Left renal pelvis (tissue), 4 donors: ENCODE measurements around the gene TELO2. TPM values are rescaled to one million over a fixed set of nuclear protein-coding genes. Genes with fewer than 3 reads are reported as not detected.

Source experiments
- DNase-seq, 4 donors: peaks; one replicate each; pipeline ENCODE4 v3.0.0-alpha.2; 2013; ENCODE audit warnings: low read depth in 4 of 4, low spot score in 3 of 4
- polyA plus RNA-seq, 4 donors: library from polyadenylated mRNA; unstranded; fragments of 120-200 nt; gene quantifications; one replicate each; pipeline ENCODE4 v1.2.1, GENCODE V29; 2013; ENCODE audit not compliant: insufficient read length in 4 of 4

The TELO2 gene
- polyA plus RNA-seq = 10 to 100 TPM; 23.3 to 51.8 (median 29.3) TPM

- DNase-seq = peak; percentile 57 to 73 (median 66)
Measured at GRCh38 chr16:1492923-1493745, at the start of gene TELO2. TSS of gene TELO2 (plus strand) at chr16:1493360. CDS start at chr16:1494282, 922 bp downstream.

DNA sequence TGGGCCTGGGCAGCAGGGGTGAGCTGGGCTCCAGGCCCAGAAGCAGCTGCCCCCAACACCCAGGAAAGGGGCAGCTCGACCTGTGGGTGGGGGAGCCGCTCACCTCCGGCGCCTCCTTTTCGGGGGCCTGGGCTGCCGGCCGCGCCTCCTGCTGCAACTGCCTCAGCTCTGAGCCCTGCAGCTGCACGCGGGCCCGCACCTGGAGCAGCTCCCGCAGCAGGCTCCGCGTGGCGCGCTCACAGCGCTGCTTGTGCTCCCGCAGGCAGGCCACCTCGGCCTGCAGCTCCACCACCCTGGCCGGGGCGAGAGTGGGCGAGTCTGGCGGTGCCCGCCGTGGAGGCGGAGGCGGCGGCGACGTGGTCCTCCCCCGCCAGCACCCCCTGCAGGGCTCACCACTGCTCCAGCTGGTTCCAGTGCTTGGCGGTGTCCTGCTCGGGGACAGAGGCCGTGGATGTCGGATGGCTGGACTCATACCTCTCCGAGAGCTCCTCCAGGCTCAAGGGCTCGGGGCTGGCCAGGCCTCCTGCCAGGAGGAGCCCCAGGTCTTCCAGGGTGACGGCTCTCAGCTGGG lies 49.7 kb upstream of the TELO2 start:
- no peak for DNase-seq

- no peak for DNase-seq
Measured at GRCh38 chr16:1443980-1444729, 49.0 kb upstream of the TELO2 start, which contains the start of gene CCDC154. TSS of gene CCDC154 (minus strand) at chr16:1444556. CDS start at chr16:1444322, 234 bp downstream.

- DNase-seq = no peak
Measured at GRCh38 chr16:1444730-1445517, 48.2 kb upstream of the TELO2 start.

- DNase-seq = no peak
Measured at GRCh38 chr16:1445518-1446203, 47.5 kb upstream of the TELO2 start.

GRCh38 chr16:1446296-1447080 lies 46.7 kb upstream of the TELO2 start:
- DNase-seq = no peak

- DNase-seq = no peak
Measured at GRCh38 chr16:1447965-1448364, 45.2 kb upstream of the TELO2 start.

- DNase-seq = no peak
Measured at GRCh38 chr16:1448536-1449116, 44.5 kb upstream of the TELO2 start.

- DNase-seq = no peak
Measured at GRCh38 chr16:1449201-1449788, 43.9 kb upstream of the TELO2 start.

DNA sequence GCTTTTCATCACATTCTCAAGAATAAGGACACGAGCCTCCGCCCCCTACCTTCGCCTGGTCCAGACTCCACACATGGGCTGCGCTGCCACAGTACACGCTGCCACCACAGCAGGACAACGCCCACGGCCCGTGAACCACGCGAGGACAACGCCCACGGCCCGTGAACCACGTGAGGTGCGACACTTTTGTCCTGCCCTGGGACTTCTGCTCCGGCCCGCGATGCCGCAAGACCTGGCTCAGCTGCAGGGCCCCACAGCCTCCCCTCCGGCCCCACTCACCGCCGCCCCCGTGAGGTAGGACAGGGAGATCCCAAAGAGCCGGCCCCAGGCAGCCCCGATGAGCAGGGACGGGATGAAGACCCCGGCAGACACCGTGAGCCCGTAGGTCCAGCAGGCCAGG lies 42.9 kb upstream of the TELO2 start:
- DNase-seq = no peak

- DNase-seq = no peak
Measured at GRCh38 chr16:1450841-1451240, 42.3 kb upstream of the TELO2 start.

DNA sequence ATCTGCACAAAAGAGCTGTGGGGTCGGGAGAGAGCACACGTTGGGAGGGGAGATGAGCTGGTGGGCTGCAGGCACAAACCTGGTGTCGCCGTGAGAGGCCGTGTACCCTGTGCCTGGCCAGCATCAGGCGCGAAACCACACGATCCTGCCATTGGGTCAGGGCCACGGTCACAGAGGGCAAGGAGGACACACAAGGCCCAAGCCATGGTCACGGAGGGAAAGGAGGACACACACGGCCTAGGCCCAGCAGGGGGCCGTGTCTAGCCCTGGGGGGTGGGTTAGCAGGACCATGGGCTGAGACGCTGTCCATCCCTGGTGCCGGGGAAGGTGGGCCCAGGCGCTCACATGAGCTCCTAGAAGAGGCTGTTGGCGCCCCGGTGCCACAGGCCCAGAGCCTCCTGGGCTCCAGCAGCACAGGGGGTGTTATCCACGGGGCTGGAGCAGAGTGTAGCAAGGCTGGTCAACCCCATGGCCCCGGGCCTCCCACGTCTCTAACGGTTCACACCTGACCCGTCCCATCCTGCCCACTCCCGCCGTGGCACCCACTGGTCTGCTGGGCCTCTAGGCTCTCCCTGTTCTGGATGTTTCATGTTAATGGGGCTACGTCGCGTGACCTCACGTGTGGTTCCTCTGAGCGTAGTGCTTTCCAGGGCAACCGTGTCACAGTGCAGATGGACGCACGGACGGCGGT lies 41.3 kb upstream of the TELO2 start:
- no peak for DNase-seq

- no peak for DNase-seq
Measured at GRCh38 chr16:1452530-1452929, 40.6 kb upstream of the TELO2 start.

DNA sequence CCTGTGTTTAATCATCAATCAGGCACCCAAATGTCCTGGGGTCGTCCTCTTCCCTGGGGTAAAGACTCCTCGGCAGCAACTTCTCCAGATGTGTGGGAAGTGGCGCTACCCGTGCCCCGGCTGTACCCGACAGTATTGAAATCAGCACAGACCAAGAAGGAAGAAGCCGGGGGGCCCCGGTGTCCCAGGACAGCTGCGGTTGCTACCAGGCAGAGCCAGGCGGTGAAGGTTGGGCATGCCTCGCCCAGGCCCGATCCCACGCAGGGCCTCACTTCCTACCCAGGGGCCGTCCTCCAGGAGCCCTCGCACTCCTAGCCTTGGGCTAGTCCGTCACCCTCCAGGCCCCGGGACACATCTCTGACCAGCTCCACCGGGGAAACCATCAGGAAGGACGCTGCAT lies 39.8 kb upstream of the TELO2 start:
- no peak for DNase-seq

DNA sequence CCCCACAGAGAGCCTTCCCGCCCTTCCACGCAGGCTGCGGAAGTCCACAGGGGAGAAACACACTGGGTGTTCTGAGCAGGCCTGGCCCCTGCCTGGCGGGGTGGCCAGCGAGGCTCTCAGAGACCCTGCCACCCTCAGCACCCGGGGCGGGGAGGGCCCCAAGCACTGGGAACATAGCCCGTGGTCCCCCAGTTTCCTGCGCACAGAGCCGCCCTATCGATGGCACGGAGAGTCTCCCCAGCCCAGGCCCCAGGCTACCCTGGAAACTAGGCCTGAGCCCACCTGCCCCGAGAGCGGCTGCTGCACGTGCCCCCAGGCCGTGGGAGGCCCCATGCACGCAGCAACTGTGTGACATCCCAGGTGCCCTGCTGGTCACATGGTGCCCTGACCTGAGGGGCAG lies 38.6 kb upstream of the TELO2 start:
- no peak for DNase-seq

DNA sequence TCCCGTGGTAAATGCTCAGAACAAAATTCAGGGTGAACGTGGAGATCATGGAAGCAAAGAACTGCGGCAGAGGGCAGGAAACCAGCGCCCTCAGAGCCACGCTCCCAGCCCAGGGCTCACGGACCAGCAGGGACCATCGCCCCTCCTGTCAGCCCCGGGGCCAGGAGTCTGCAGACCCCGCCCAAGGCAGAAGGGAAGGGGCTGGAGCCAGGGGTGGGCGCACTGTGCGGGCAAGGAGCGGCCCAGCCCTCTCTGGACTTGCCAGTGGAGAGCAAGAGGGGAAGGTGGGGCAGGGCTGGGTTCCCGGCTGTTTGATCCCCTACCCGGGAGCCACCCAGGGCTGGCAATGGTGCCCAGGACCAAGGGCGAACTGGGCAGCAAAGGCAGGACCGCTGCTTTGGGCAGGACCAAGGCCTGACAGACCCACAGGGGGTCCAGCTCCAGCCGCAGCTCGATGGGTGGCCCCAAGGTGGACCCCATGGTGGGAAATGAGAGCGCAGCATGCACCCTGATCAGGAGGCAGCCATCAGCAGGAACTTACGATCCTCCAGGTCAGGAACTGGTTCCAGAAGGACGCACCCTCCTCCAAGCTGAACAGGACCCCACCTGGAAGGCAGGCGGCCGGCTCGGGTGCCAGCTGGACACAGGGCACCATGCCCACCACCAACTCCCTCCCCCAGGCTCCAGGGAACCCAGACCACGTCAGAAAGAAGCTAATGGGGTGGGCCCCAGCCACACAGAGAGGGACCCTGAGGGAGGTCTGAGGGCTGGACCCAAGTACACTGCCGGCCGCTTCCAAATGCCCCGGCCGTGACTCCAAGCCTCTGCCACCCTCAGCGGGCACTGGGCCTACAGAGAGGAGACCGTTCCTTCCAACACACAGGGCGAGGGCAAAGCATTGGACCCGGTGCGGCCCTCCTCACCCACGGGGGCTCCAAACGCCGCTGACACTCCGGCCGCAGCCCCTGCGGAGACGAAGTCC lies 37.7 kb upstream of the TELO2 start:
- DNase-seq = no peak

DNA sequence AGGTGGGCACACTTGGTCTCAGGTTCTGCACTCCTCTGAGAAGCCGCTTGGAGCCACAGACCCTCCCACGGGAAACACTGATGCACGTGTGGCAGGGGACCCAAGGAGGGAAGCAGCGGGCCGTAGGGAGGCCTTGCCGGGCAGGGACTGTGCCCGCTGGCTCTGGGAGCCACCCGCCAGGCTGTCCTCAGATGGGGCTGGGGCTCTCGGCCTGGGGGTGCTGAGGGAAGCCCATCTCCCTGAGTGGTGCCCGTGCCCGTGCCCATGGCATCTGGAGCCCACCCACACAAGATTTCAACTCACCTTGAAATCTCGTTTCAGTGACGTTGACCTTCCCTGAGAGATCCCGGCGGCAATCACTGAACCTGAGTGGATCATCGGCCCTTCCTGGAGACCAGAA lies 36.2 kb upstream of the TELO2 start:
- DNase-seq = no peak
